ENCODE results near the gene GPR161.

GRCh38 chr1:168093616-168094015 lies 43.1 kb downstream of the GPR161 start:
- TF ChIP-seq, protein P1, sequence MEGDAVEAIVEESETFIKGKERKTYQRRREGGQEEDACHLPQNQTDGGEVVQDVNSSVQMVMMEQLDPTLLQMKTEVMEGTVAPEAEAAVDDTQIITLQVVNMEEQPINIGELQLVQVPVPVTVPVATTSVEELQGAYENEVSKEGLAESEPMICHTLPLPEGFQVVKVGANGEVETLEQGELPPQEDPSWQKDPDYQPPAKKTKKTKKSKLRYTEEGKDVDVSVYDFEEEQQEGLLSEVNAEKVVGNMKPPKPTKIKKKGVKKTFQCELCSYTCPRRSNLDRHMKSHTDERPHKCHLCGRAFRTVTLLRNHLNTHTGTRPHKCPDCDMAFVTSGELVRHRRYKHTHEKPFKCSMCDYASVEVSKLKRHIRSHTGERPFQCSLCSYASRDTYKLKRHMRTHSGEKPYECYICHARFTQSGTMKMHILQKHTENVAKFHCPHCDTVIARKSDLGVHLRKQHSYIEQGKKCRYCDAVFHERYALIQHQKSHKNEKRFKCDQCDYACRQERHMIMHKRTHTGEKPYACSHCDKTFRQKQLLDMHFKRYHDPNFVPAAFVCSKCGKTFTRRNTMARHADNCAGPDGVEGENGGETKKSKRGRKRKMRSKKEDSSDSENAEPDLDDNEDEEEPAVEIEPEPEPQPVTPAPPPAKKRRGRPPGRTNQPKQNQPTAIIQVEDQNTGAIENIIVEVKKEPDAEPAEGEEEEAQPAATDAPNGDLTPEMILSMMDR (IDR thresholded peaks at IDR 0.05; ENCODE audit: low read depth, low read length): no peak
- TF ChIP-seq POLR2A (IDR thresholded peaks at IDR 0.05; ENCODE audit: extremely low read depth, insufficient read length) (no peak), MYC (IDR thresholded peaks at IDR 0.05; ENCODE audit: low read depth, low read length) (no peak)
- TF ChIP-seq, protein P2, sequence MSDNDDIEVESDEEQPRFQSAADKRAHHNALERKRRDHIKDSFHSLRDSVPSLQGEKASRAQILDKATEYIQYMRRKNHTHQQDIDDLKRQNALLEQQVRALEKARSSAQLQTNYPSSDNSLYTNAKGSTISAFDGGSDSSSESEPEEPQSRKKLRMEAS (IDR thresholded peaks at IDR 0.05; ENCODE audit: low read depth, low read length): no peak

Data from NB4 (cell line).